CD14-positive monocyte (primary cell): ENCODE data around the gene WNT7B. TPM values are rescaled to one million over a fixed set of nuclear protein-coding genes. Genes with fewer than 3 reads are reported as not detected.

Source experiments
- DNase-seq, 3 donors: peaks; one replicate each; pipeline ENCODE4 v3.0.0-alpha.2; 2011 to 2022
- H2AFZ ChIP-seq: 2 replicates; pipeline ENCODE4 v1.6.0; 2012; ENCODE audit warnings: mild to moderate bottlenecking, low read depth, low read length, inconsistent platforms; ENCODE audit not compliant: insufficient read depth, poor library complexity, severe bottlenecking
- H3K27ac ChIP-seq, 2 donors: 1 replicate in 1 of 2; 2 replicates in 1 of 2; pipeline ENCODE4 v1.5.1; 2012 to 2013; ENCODE audit warnings: low read length in 2 of 2, control low read depth in 1 of 2, inconsistent platforms in 1 of 2, low read depth in 1 of 2, mild to moderate bottlenecking in 1 of 2
- H3K27me3 ChIP-seq, 2 donors: one replicate each; pipeline versions ENCODE4 v1.6.0 to v1.6.1; 2011 to 2013; ENCODE audit warnings: low read length in 2 of 2; ENCODE audit not compliant: control insufficient read depth in 2 of 2, insufficient read depth in 2 of 2
- H3K36me3 ChIP-seq, 2 donors: replicated peaks in 1 of 2; 1 replicate in 1 of 2; 2 replicates in 1 of 2; pipeline versions ENCODE4 v1.5.1 to v1.6.1; 2012 to 2013; ENCODE audit warnings: low read length in 2 of 2, control low read depth in 1 of 2, inconsistent platforms in 1 of 2, mild to moderate bottlenecking in 1 of 2; ENCODE audit not compliant: insufficient read depth in 2 of 2, control insufficient read depth in 1 of 2
- H3K4me1 ChIP-seq, 2 donors: 1 replicate in 1 of 2; 2 replicates in 1 of 2; pipeline versions ENCODE4 v1.5.1 to v1.6.1; 2012 to 2013; ENCODE audit warnings: low read length in 2 of 2, control low read depth in 1 of 2, inconsistent platforms in 1 of 2, mild to moderate bottlenecking in 1 of 2, moderate library complexity in 1 of 2; ENCODE audit not compliant: insufficient read depth in 2 of 2, control insufficient read depth in 1 of 2
- H3K4me2 ChIP-seq: replicated peaks from 2 replicates; pipeline ENCODE3; 2012; ENCODE audit warnings: low read length, moderate library complexity, mild to moderate bottlenecking; ENCODE audit not compliant: poor library complexity, severe bottlenecking; ENCODE audit errors: extremely low read depth
- H3K4me3 ChIP-seq, 3 experiments: fragments of 200-600 bp in 1 of 3; sonication (generic) in 1 of 3; replicated peaks in 1 of 3; 1 replicate in 2 of 3; 2 replicates in 1 of 3; pipeline ENCODE4 v1.5.1; 2011 to 2013; ENCODE audit warnings: low read length in 3 of 3, mild to moderate bottlenecking in 3 of 3, control low read depth in 2 of 3, low read depth in 2 of 3, inconsistent platforms in 1 of 3, moderate library complexity in 1 of 3
- H3K79me2 ChIP-seq: 2 replicates; pipeline ENCODE4 v1.6.0; 2012; ENCODE audit warnings: mild to moderate bottlenecking, control low read depth, inconsistent platforms, low read length, moderate library complexity; ENCODE audit not compliant: insufficient read depth
- H3K9ac ChIP-seq: 2 replicates; pipeline ENCODE4 v1.6.0; 2017; ENCODE audit warnings: low read length, mild to moderate bottlenecking; ENCODE audit not compliant: insufficient read depth, poor library complexity, severe bottlenecking
- H3K9me3 ChIP-seq, 2 donors: replicated peaks in 1 of 2; 1 replicate in 1 of 2; 2 replicates in 1 of 2; pipeline versions ENCODE4 v1.5.1 to v1.6.1; 2012 to 2013; ENCODE audit warnings: low read length in 2 of 2, control low read depth in 1 of 2; ENCODE audit not compliant: control insufficient read depth in 1 of 2, insufficient read depth in 1 of 2
- H4K20me1 ChIP-seq: 2 replicates; pipeline ENCODE4 v1.6.0; 2012; ENCODE audit warnings: mild to moderate bottlenecking, low read length, control low read depth, moderate library complexity; ENCODE audit not compliant: insufficient read depth
- H3K27ac Mint-ChIP-seq, 7 donors: one replicate each; pipeline ENCODE4 v1.8.0; 2020; ENCODE audit warnings: mild to moderate bottlenecking in 7 of 7, mixed read lengths in 7 of 7, moderate library complexity in 6 of 7, inconsistent platforms in 2 of 7
- H3K27me3 Mint-ChIP-seq, 3 donors: one replicate each; pipeline ENCODE4 v1.8.0; 2021 to 2022; ENCODE audit warnings: low read depth in 3 of 3, mild to moderate bottlenecking in 3 of 3, mixed read lengths in 3 of 3, moderate library complexity in 3 of 3, inconsistent platforms in 1 of 3
- H3K36me3 Mint-ChIP-seq, 2 donors: one replicate each; pipeline ENCODE4 v1.8.0; 2020; ENCODE audit warnings: mixed read lengths in 2 of 2, inconsistent platforms in 1 of 2, mild to moderate bottlenecking in 1 of 2
- H3K4me1 Mint-ChIP-seq: one replicate; pipeline ENCODE4 v1.8.0; 2020; ENCODE audit warnings: mild to moderate bottlenecking, mixed read lengths
- H3K4me3 Mint-ChIP-seq, 2 donors: one replicate each; pipeline ENCODE4 v1.8.0; 2020; ENCODE audit warnings: mild to moderate bottlenecking in 2 of 2, mixed read lengths in 2 of 2, moderate library complexity in 1 of 2
- H3K9me3 Mint-ChIP-seq, 7 donors: one replicate each; pipeline ENCODE4 v1.8.0; 2020 to 2022; ENCODE audit warnings: mixed read lengths in 7 of 7, mild to moderate bottlenecking in 6 of 7, moderate library complexity in 6 of 7, inconsistent platforms in 2 of 7
- WGBS: methylation state at CpG from one replicate; pipeline ENCODE4 v1.1.5; 2013; ENCODE audit warnings: missing lambda C conversion rate; ENCODE audit not compliant: insufficient coverage; 5-methylcytosine and 5-hydroxymethylcytosine counted together
- intact Hi-C, 2 donors: fragments of 100-400 bp; cut with micrococcal nuclease; formaldehyde crosslinking; loops; one replicate each; pipeline versions ENCODE4 v1.15.0 to v1.15.1; 2023
- polyA plus RNA-seq, 3 donors: library from polyadenylated mRNA; depleted of rRNA in 1 of 3; unstranded in 2 of 3; stranded (reverse) in 1 of 3; fragments of 300-500 nt in 2 of 3; fragments of >200 nt in 1 of 3; fragmentation: Illumina TruSeq in 2 of 3; gene quantifications; 1 replicate in 2 of 3; 2 replicates in 1 of 3; pipeline ENCODE4 v1.2.3, GENCODE V29; 2012 to 2021
- TF ChIP-seq, protein P1 (sequence below): fragments of 200-600 bp; IDR thresholded peaks from one replicate; pipeline ENCODE4 v1.8.0; 2022; ENCODE audit warnings: antibody characterized with exemption, mild to moderate bottlenecking

Gene WNT7B
- polyA plus RNA-seq, 3 donors, result not detected

DNA sequence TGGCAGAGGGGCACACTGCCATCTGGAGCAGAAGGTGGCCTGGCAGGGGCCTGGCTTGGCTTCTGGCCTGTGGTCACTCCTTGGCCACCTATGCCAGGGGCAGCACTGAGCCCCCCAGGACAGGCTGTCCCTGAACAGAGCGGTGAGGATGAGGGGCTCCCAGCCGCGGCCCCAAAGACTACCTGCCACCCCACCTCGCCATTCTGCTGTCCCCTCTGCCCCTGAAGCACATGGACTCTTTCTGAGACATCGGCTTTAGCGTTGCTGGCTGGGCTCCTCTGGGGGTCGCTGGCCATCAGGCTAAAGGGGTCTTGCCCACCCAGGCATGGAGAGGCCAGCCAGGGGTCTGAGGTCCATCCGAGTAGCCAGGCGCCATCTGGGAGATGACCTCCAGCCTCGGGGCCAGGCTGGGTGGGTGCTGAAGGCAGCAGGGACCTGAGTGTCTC, 87.8 kb downstream of the WNT7B start:
- H3K36me3 ChIP-seq, result no peaks in the 10 kb centered on the region
- Mint-ChIP-seq H3K4me3 (peak overlapping the region in 1 of 2 donors; percentile 11), H3K27ac (no peak overlapping the region), H3K27me3 (peaks cover 22 to 45% (median 37%) of the 10 kb centered on the region in 3 donors), H3K4me1 (peaks cover 3% of the 10 kb centered on the region), H3K36me3 (no peaks in the 10 kb centered on the region), H3K9me3 (peaks cover 0 to 6% (median 2%) of the 10 kb centered on the region in 7 donors)
- DNase-seq, result no peak
- H3K27ac ChIP-seq, result no peak overlapping the region
- TF ChIP-seq, protein P1, sequence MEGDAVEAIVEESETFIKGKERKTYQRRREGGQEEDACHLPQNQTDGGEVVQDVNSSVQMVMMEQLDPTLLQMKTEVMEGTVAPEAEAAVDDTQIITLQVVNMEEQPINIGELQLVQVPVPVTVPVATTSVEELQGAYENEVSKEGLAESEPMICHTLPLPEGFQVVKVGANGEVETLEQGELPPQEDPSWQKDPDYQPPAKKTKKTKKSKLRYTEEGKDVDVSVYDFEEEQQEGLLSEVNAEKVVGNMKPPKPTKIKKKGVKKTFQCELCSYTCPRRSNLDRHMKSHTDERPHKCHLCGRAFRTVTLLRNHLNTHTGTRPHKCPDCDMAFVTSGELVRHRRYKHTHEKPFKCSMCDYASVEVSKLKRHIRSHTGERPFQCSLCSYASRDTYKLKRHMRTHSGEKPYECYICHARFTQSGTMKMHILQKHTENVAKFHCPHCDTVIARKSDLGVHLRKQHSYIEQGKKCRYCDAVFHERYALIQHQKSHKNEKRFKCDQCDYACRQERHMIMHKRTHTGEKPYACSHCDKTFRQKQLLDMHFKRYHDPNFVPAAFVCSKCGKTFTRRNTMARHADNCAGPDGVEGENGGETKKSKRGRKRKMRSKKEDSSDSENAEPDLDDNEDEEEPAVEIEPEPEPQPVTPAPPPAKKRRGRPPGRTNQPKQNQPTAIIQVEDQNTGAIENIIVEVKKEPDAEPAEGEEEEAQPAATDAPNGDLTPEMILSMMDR, result no peak
- H3K4me3 ChIP-seq, result no peak overlapping the region
- intact Hi-C loops, result no loop called here
- no peaks in the 10 kb centered on the region for H4K20me1 ChIP-seq
- WGBS, result 84% methylated on average over 10 of the region's 10 CpGs
- H3K79me2 ChIP-seq, result no peaks in the 10 kb centered on the region
- no peak overlapping the region for H3K4me2 ChIP-seq
- no peaks in the 10 kb centered on the region for H3K9me3 ChIP-seq
- no peaks in the 10 kb centered on the region for H3K4me1 ChIP-seq
- H3K9ac ChIP-seq, result no peak overlapping the region
- H3K27me3 ChIP-seq, result peaks cover 0 to 37% of the 10 kb centered on the region in 2 donors
- H2AFZ ChIP-seq, result no peak overlapping the region

DNA sequence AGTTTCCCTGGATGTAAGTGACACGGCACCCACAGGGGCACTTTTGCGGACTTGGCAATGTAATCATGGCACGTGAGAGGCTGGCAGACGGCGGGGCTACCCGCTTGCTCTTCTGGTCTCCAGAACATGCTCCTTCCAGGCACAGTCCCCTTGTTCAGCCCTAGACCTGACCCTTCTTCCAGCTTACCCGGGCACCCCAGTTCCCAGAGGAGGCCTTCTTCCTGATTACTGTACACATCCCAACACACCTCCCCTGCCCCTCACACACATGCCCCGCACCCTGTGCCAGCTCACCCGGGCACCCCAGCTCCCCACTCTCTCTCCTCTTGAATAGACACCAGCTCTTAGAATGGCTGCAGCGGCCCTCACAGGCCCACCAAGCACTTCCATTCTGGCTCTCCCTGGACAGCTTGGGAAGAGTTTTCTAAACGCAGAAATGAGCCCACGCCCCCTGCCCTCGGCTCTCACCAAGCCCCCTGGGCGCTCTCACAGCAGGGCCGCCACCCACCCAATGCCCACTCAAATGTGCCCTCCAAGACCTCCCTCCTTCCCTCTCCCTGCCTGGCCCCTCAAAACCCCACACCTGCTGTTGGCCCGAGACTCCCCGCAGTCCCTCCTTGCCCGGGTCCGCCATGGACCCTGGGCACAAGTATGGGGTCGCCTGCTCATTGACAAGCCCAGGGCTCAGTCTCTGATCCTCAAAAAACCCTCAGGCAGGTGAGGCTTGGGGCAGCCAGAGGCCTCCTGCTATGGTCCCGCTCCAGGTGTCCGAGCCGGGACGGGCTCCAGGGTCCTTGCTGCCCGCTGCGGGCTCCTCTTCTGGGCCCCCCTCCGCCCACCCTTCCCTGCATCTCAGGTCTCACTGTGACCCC, 88.5 kb downstream of the WNT7B start:
- no peak for DNase-seq
- no peaks in the 10 kb centered on the region for H4K20me1 ChIP-seq
- WGBS, result 94% methylated on average over 27 of the region's 27 CpGs
- no peak overlapping the region for H2AFZ ChIP-seq
- no peak overlapping the region for H3K4me3 Mint-ChIP-seq
- peaks cover 0 to 6% (median 2%) of the 10 kb centered on the region in 7 donors for H3K9me3 Mint-ChIP-seq
- no peaks in the 10 kb centered on the region for H3K36me3 Mint-ChIP-seq
- intact Hi-C loops, result no loop called here
- H3K9me3 ChIP-seq, result no peaks in the 10 kb centered on the region
- no peak overlapping the region for H3K4me3 ChIP-seq
- H3K9ac ChIP-seq, result no peak overlapping the region
- H3K4me1 ChIP-seq, result no peaks in the 10 kb centered on the region
- H3K27ac Mint-ChIP-seq, result no peak overlapping the region
- H3K4me2 ChIP-seq, result no peak overlapping the region
- peaks cover 23 to 46% (median 37%) of the 10 kb centered on the region in 3 donors for H3K27me3 Mint-ChIP-seq
- peaks cover 3% of the 10 kb centered on the region for H3K4me1 Mint-ChIP-seq
- no peak overlapping the region for H3K27ac ChIP-seq
- no peaks in the 10 kb centered on the region for H3K36me3 ChIP-seq
- H3K79me2 ChIP-seq, result no peaks in the 10 kb centered on the region
- H3K27me3 ChIP-seq, result peaks cover 0 to 37% of the 10 kb centered on the region in 2 donors
- TF ChIP-seq, protein P1, result no peak
